ENCODE results near the gene IGFBP4. TPM values are rescaled to one million over a fixed set of nuclear protein-coding genes. Genes with fewer than 3 reads are reported as not detected.

The IGFBP4 gene
- total and polyA plus RNA-seq, 2 of the 13 experiments (the other 11 are each of a cell fraction or from before 2014, with no cell fraction given): 4.1 to 49.0 TPM

GRCh38 chr17:40419559-40420331 is 23.5 kb upstream of the IGFBP4 start (continued):
- no peak for TF ChIP-seq BCL3 (CRISPR knock-in tag; IDR thresholded peaks at IDR 0.05)
- TF ChIP-seq ZMYM3 (CRISPR knock-in tag; IDR thresholded peaks at IDR 0.05): peak; percentile 87
- TF ChIP-seq ARNTL (CRISPR knock-in tag; IDR thresholded peaks at IDR 0.05): peak; percentile 84
- no peak for TF ChIP-seq ZNF326 (CRISPR knock-in tag; IDR thresholded peaks at IDR 0.05; ENCODE audit: borderline replicate concordance)
- peak; percentile 14; the same call in 1 of the 2 replicates for TF ChIP-seq ZNF639 (CRISPR knock-in tag; conservative IDR thresholded peaks at IDR 0.05)
- peak; percentile 35; the same call in 1 of the 2 replicates for TF ChIP-seq ZNF12 (CRISPR knock-in tag; IDR thresholded peaks at IDR 0.05)
- no peak for TF ChIP-seq ZNF44 (CRISPR knock-in tag; IDR thresholded peaks at IDR 0.05)
- TF ChIP-seq ZNF10 (CRISPR knock-in tag; IDR thresholded peaks at IDR 0.05; ENCODE audit: borderline replicate concordance, low read depth): no peak
- no peak for TF ChIP-seq KAT2B (IDR thresholded peaks at IDR 0.05; ENCODE audit: borderline replicate concordance, low read depth, low read length)
- TF ChIP-seq FUBP1 (CRISPR knock-in tag; IDR thresholded peaks at IDR 0.05; ENCODE audit: borderline replicate concordance): no peak
- TF ChIP-seq ZNF552 (CRISPR knock-in tag; IDR thresholded peaks at IDR 0.05; ENCODE audit: borderline replicate concordance): no peak
- no peak for TF ChIP-seq EEA1 (CRISPR knock-in tag; IDR thresholded peaks at IDR 0.05; ENCODE audit: borderline replicate concordance)
- peak; percentile 73 for TF ChIP-seq TBL1XR1 (IDR thresholded peaks at IDR 0.05; ENCODE audit: borderline replicate concordance, low read length, partially characterized antibody)
- no peak for TF ChIP-seq ZBTB2 (CRISPR knock-in tag; IDR thresholded peaks at IDR 0.05; ENCODE audit: low read depth)
- TF ChIP-seq UBTF (CRISPR knock-in tag; IDR thresholded peaks at IDR 0.05): peak; percentile 68; the same call in 1 of the 2 replicates
- peak; percentile 58 for TF ChIP-seq FOXK2 (IDR thresholded peaks at IDR 0.05)
- no peak for TF ChIP-seq CHD2 (IDR thresholded peaks at IDR 0.05; ENCODE audit: low read depth, low read length)
- no peak for TF ChIP-seq PRPF4 (IDR thresholded peaks at IDR 0.05; ENCODE audit: low read depth, low read length, poor library complexity, severe bottlenecking)
- TF ChIP-seq TRIM24 (CRISPR knock-in tag; IDR thresholded peaks at IDR 0.05): no peak

Data from HepG2 (cell line).